HG02852 (cell line): Measurements from ENCODE around the gene TUBD1.
"Not testable (repeated sequence)": the region's sequence is repeated elsewhere in the genome, so short reads cannot be mapped to it uniquely, and the experiment has no call there.

Experiments
- ATAC-seq: cut with Tn5 transposase; IDR thresholded peaks from one replicate; pipeline ENCODE4 v1.9.1; 2021; ENCODE audit warnings: mild to moderate bottlenecking, moderate library complexity; ENCODE audit not compliant: unreplicated experiment

Gene TUBD1, protein sequence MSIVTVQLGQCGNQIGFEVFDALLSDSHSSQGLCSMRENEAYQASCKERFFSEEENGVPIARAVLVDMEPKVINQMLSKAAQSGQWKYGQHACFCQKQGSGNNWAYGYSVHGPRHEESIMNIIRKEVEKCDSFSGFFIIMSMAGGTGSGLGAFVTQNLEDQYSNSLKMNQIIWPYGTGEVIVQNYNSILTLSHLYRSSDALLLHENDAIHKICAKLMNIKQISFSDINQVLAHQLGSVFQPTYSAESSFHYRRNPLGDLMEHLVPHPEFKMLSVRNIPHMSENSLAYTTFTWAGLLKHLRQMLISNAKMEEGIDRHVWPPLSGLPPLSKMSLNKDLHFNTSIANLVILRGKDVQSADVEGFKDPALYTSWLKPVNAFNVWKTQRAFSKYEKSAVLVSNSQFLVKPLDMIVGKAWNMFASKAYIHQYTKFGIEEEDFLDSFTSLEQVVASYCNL

DNA sequence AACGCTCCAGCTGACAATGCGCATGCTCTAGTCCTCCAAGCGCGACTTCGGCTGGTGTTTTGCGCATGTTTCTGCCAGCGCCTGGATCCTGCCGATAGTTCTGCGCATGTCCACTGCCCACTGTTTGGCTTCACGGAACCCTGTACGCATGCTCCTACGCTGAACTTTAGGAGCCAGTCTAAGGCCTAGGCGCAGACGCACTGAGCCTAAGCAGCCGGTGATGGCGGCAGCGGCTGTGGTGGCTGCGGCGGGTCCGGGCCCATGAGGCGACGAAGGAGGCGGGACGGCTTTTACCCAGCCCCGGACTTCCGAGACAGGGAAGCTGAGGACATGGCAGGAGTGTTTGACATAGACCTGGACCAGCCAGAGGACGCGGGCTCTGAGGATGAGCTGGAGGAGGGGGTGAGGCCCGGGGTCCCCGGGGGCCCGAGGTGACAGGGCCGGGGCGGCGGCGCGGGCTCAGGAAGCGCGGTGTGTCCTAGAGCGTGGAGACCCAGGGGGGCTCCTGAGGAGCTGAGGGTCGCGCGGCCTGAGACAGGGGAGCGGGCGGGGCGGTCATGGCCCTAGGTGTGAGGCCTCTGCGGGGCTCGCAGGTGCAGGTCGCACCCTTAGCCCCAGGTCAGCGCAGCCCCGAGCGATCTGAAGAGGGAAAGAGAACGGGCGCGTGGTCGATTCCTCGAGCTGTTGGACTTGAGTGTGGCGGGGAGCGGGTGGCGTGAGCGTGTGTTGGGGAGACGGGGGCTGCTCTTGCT lies at the start of gene TUBD1, which contains the start of gene RPS6KB1:
Gene TUBD1 (minus strand): TSS at position 20 of the 752 bp plus-strand sequence. CDS start 1,941 bp downstream, outside the sequence.
Gene RPS6KB1 (plus strand): TSS at position 198 of the 752 bp plus-strand sequence. CDS start 64 bp downstream, at position 262.
- ATAC-seq = peak; percentile 86

DNA sequence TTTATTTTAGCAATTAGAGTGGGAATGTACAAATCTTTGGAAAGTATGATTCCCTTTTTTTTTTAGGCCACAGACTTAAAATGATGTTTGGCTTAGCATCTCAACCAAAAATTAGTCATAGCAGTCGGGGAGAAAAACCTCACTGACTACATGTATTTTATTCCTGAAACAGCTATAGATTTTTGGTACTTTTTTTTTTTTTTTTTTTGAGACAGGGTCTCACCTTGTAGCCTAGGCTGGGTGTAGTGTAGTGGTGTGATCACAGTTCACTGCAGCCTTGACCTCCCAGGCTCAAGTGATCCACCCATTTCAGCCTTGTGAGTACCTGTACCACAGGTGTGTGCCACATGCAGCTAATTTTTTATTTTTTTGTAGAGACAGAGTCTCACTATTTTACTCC lies 48.4 kb upstream of the TUBD1 start:
- no peak for ATAC-seq

DNA sequence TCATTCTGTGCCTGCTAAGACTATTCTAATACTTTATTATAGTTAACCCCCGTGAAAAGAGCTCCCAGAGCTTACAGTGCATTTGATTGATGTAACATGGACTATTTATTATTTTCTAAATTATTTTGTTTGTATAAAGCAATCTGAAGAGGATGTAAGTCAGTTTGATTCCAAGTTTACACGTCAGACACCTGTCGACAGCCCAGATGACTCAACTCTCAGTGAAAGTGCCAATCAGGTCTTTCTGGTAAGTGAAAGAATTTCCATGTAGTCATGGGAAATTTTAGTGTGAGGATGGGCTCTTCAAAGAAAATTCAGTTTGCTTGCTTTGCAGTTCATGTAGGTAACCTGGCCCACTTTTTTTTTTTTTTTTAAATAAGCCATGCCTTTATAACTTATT lies 48.0 kb upstream of the TUBD1 start:
- ATAC-seq = not testable (repeated sequence)

DNA sequence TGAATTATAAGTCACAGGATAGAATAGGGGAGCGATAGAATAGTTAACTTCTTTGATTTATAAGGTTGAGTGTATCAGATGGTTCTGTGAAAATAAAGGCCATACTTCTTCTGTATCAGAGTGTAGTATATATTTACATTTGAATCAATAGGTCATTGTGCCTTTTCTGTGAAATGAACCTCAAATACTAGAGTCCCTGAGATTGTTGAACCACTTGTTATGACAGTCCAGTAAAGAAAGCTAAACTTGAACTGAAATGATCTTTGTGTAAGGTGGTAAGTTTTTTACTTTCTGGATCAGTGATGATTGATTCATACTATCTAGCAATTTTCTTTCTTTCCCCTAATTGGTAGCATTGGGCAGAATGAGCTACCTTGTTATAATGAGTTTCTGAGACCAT lies 40.6 kb upstream of the TUBD1 start:
- ATAC-seq = not testable (repeated sequence)

DNA sequence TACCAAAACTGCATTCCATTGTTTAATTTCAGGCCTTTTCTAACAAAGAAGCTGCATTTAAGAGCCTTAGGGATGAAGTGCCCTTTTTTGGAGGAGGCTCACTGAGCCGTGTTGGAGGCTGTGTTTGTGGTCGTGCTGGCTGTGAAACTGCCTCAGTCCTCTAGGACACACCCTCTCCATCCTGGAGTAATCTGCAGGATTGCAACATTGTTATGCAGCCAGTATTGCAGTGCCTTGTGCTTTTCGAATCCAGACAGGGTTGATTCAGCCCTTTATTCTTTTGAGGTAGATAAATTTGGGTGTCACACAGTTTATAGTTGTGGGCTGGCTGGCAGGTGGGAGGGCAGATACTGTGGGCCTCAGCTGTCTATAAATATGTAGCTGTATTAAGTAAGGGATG lies 38.0 kb upstream of the TUBD1 start:
- not testable (repeated sequence) for ATAC-seq

DNA sequence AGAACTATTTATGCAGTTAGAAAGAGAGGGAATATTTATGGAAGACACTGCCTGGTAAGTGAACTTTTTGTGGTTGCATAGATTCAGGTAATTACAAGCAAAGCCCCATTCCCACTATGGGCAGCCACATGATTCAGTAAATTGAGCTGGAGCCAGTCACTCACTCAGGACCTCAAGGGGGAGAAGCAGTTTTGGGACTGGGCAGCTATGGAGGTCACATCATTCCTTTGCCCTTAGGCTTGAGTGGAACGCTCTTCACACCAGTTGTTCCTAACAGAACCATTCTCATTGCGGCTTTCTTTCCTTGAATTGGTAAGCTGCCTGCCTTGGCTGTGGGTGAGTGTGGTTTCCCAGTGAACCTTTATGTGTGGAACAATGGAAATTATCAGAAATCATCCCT lies 37.4 kb upstream of the TUBD1 start:
- ATAC-seq = not testable (repeated sequence)

DNA sequence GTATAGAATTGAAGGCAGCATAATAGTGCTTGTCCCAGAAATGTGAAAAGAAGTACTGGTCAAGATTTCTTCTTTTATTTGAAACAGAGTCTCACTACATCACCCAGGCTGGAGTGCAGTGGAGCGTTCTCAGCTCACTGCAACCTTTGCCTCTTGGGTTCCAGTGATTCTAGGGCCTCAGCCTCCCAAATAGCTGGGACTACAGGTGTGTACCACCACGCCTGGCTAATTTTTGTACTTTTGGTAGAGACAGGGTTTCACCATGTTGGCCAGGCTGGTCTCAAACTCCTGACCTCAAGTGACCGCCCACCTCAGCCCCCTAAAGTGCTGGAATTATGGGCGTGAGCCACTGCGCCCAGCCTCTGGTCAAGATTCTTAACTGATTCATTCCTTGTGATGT lies 27.9 kb upstream of the TUBD1 start:
- not testable (repeated sequence) for ATAC-seq

DNA sequence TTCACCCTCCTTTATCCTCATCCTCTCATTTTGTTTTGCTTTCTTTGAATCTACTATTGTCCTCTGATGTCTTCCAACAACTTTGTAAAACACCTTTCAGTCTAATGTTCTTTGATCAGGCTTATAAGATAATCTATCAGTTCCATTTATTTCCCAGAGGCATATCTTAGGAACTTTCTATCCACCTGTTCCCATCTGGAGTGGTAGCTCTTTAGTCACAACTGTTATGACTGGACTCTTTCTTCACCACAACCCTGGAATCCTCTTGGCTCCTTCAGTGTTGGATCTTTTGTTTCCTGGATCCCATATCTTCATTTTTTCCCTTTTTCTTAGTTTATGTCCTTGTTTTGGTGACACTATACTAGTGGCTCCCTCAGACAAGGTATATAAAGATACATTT lies 23.7 kb upstream of the TUBD1 start:
- ATAC-seq = no peak

DNA sequence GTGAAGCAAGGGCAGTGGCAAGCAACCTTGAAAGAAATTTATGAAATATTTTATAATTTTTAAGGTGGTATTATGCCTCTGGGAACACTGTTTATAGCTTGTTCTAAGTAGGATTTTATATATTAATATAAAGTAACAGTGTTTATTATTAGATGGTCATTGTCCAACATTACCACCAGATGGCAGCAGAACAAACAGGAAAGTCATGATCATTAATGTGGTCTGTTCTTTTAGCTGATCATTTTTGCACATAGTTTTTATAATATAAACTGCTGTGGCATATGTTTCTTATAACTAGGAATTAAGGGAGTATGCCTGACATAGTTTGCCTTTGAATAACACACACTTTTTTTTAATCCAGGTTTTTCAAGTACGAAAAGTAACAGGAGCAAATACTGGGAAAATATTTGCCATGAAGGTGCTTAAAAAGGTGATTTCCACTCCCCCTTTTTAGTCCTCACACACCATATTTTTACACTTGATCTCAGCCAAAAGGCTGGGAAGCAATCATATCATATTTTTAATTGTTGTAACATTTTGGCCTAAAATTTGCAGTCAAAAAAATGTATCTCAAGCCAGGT lies 21.6 kb upstream of the TUBD1 start:
- ATAC-seq = no peak

DNA sequence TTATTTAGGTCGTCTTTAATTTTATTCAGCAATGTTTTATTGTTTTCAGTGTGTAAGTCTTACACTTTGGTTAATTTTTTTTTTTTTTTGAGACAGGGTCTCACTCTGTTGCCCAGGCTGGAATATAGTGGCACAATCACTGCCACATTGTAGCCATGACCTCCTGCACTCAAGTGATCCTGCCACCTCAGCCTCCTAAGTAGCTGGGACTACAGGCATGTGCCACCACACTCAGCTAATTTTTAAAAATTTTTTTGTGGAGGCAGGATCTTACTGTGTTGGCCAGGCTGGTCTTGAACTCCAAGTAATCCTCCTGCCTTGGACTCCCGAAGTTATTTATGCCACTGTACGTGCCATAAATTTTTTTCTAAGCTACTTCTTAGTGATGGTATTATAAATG lies 14.7 kb upstream of the TUBD1 start:
- ATAC-seq = no peak

DNA sequence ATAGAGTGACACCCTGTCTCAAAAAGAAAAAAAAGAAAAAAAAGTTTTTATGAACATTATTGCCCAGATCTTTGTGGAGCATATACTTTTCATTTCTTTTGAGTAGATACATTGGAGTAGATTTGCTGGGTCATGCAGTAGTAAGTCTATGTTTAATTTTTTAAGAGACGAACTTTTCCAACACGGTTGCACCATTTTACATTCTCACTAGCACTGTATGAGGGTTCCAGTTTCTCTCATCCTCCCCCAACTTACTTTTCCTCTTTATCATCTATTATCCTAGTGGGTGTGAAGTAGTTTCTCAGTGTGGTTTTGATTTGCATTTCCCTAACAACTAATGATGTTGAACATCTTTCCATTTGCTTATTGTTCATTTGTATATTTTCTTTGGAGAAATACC lies 10.7 kb upstream of the TUBD1 start:
- no peak for ATAC-seq

DNA sequence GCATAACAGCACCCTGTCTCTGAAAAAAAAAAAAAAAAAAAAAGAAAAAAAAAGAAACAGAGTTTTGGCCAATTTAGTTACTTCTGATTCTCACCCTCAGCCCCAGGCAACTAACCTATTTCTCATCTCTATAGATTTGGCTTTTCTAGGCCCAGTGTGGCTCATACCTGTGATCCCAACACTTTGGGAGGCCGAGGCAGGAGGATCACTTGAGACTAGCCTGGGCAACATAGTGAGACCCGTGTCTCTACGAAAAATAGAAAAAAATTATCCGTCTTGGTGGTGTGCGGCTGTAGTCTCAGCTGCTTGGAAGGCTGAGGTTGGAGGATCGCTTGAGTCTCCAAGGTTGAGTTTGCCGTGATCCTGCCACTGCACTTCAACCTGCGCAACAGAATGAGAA lies 8.9 kb upstream of the TUBD1 start:
- no peak for ATAC-seq

DNA sequence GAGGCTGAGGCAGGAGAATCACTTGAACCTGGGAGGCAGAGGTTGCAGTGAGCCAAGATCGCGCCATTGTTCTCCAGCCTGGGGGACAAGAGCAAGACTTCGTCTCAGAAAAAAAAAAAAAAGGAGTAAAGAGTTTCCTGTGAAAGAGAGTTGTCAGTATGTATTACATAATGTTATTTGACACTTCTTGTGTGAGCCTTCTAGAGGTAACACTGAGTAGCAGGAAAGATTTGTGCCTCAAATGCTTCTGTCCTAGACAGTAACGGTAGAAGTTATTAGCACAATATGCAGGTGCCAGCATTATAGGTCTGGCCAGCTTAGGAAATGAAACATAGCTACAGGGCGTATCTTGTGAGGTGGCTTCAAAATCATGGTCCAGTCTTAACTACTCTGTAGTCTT lies 6.4 kb upstream of the TUBD1 start:
- ATAC-seq = no peak

DNA sequence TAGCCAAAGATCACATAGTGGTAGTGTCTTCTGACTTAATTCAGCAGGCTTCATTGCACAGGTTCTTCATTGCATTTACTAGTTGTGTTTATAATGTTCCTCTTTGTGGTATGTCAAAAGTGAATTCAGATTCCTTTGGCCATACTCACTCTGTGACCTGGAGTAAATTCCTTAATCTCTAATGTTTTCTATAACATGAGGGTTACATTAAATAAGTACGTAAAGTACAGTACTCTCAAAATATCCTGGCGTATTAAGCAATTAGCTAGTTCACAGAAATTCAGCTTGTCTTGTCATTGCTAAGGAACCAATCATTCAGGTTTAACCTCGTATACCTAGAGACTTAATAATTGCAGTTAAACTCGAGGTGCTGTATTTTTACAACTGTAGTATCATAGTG lies 4.3 kb upstream of the TUBD1 start:
- ATAC-seq = no peak

DNA sequence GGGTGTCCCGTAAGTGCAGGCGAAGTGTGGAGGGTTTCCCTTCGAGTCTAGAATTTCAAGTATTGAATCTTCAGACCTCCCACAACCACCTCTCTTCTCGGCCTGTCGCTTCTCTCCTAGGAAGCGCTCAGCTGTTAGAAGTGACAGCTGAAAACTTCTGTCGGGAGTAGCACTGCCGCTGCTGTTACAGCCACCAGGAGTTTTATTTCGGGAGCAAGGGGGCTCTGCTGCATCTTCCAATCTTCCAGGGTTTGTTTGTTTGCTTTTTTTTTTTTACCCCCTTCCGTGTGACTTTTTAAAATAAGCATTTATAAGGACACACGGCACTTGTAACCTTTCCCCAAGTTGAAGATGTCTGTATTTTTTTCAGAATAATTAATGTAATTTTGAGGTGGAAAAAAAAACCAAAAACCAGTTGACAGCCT lies 945 bp upstream of the TUBD1 start:
- peak; percentile 18 for ATAC-seq

DNA sequence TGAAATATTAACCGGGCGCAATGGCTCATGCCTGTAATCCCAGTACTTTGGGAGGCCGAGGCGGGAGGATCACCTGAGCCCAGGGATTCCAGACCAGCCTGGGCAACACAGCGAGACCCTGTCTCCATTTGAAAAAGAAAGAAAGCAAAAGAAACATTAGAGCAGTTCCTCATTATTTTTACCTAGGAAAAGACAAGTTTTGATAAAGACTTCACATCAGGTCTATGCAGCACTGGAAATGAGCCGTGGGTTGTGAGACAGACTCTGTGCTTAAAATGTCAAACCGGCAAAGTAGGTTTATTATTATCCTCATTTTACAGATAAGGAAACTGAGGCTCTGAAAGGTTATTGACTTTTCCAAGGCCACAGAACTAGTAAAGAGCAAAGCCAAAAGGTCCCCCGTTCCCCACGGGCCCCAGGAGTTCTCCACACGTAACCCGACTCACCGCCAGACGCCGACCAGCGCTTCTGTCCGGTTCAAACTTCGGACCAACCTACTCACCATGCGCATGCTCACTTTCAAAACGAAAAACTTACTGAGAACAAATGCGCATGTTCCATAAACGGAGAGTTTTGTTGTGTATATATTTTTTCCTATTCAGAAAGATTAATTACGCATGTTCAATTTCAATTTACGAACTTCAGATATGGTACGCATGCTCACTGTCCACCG lies 356 bp downstream of the TUBD1 start:
- peak; percentile 47 for ATAC-seq

DNA sequence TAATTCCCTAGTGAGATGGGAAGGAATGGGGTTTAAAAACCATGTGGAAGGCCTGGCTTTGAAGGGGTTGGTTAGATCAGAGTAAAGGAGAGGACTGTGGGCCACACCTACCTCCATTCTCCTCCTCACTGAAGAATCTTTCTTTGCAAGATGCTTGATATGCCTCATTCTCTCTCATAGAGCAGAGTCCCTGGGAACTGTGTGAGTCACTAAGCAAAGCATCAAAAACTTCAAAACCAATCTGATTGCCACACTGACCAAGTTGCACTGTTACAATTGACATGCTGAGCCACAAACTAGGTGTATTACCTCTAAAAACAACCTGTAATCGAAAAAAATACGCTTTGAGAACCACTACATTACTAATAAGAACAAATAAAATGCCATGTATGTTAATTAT lies 2.0 kb downstream of the TUBD1 start:
- ATAC-seq = no peak

DNA sequence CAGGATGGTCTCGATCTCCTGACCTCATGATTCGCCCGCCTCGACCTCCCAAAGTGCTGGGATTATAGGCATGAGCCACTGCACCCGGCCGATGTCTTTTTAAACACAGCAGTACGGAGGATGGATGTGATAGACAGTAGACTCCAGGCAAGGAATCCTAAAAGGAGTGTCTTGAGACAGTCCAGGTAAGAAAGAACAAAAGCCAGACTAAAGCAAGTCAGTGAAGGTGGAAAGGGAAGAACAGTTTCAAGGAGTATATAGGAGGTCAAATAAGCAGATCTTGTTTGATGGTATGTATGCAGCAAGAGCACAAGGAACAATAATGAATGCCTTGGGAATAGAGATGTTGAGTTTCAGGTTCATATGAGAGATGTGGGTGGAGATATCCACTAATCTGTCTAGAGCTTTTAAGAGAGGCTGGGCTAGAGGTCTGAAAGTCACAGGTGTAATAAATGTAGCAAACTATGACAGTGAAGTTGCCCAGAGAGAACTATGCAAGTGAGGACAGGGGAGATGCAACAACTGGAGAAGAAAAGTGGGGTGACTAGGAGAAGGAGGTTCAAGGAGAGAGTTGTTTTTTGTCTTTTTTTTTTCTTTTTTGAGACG lies 4.5 kb downstream of the TUBD1 start:
- no peak for ATAC-seq

DNA sequence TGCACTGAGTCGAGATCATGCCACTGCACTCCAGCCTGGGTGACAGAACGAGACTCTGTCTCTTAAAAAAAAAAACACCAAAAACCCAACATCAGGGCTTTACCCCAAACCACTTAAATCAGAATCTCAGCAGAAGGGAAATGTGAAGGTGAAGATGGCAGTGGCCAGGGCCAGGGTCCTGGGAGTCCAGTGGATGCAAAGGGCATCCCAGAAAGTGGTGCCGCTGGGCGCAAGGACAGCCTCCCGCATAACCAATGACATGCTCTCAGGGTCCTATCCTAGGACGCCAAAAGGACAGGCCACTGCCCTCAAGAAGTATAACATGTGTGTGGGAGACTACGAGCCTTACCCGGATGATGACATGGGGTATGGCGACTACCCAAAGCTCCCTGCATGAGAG lies 7.9 kb downstream of the TUBD1 start:
- ATAC-seq = no peak

DNA sequence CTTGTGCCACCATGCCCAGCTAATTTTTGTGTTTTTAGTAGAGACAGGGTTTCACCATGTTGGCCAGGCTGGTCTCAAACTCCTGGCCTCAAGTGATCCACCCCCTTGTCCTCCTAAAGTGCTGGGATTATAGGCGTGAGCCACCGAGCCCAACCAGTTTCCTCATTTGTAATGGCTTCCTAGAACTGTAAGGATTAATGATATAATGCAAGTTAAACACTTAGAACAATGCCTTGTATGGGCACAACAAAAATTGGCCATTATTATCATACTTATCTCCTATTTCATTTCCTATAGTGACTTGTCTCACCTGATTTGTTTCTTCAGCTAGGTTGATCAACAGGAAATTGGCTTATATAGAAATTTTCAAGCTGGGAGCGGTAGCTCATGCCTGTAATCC lies 14.1 kb downstream of the TUBD1 start:
- no peak for ATAC-seq

DNA sequence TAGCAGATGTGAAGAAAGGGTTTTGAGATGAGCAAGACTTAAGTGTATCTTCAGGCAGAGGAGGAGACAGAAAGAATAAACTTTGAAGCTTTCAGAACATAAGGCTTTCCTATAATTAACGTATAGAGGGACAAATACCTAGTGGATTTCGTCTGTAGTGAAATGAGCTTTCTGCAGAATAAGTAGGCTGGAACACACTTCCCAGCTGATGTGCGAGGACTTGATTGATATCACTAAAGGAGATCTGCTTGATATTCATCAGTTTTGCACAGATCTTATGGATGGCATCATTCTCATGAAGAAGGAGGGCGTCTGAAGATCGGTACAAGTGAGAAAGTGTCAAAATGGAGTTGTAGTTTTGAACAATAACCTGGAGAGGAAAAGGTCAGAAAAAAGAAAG lies 14.8 kb downstream of the TUBD1 start:
- ATAC-seq = no peak
